CD4-positive, alpha-beta T cell treated with Interleukin-2 at 100 ng/mL for 4 hours (primary cell): ENCODE data around the gene PLCH2.
"Not testable (repeated sequence)": the region's sequence is repeated elsewhere in the genome, so short reads cannot be mapped to it uniquely, and the experiment has no call there.

ENCODE experiments used
- DNase-seq: peaks from one replicate; pipeline ENCODE4 v3.0.0-alpha.2; 2020; ENCODE audit warnings: low spot score

The PLCH2 gene

GRCh38 chr1:2443277-2444137 lies 32.6 kb upstream of the PLCH2 start:
- peak; percentile 13 for DNase-seq

DNA sequence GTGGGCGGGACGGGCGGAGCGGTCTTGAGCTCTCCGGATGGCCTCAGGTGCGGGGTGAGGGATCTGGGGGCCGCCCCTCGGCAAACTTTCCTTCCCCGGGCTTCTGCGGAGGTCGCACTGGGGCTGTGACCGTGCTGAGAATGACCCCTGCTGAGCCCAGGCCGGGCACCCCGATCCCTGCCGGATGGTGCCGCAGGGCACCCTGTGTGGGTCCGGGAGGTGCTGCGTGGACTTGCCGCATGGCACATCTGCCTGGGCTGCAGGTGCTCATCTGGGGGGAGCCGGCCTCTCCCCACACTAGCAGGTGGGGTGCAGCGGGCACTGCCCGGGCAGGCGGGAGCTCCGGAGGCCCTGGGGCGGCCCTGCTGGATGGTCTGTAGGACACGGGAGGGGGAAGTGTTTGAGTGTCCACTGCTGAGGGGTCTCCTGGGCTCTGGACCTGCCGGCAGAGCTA lies 31.9 kb upstream of the PLCH2 start:
- DNase-seq = no peak

GRCh38 chr1:2445162-2445822 lies 30.8 kb upstream of the PLCH2 start:
- DNase-seq = no peak

DNA sequence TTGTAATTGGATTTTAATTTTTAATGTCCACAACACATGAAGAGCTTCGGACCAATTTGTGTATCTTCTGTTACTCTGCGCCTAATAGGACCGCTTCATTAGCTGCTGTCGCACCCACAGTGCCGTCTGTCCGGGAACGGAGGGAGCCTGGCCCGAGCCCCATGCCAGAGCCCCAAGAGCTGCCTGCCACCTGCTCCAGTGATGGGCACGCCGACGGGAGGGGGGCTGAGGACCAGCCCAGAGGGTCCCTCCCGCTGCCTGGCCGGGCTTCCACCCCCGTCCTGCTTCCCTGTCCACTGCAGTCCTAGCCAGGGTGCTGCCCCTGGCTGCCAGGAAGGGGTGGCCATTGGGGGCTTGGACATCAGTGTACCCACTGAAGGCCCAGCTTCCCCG lies 30.3 kb upstream of the PLCH2 start:
- no peak for DNase-seq

DNA sequence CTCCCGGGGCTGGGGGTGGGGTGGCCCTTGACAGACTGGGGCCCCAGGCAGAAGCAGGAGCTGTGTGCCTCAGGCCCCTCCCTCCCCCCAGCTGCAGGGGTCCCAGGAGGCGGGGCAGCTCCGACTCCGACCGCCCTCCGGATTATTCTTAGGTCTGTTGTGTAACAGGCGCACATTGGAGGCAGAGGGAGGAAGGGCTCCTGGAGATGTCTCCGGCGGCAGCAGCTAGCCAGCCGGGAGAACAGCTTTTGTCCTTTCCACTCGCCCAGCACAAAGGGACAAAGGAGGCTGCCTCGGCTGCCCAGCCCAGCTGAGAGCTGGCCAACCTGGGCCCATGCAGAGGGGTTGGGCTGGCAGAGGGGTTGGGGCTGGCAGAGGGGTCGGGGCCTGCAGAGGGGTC lies 29.7 kb upstream of the PLCH2 start:
- no peak for DNase-seq

DNA sequence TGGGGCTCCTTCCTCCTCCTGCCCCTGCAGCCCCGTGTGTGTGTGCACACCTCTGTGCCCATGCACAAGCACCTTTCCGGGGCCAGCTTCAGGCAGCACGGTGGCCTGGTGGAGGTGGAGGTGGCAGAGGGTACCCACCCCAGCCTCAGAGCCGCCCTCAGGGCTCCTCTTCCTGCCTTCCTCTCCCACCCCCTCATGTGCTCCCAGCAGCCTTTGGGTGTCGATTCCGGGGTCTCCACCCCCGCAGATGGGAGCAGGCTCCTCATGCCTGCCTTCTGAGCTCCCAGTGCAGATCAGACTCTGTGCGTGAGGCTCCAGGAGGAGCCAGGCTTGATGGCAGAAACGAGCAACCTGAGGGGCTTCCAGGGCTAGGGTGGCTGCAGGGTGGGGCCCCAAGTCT lies 29.2 kb upstream of the PLCH2 start:
- DNase-seq = no peak

DNA sequence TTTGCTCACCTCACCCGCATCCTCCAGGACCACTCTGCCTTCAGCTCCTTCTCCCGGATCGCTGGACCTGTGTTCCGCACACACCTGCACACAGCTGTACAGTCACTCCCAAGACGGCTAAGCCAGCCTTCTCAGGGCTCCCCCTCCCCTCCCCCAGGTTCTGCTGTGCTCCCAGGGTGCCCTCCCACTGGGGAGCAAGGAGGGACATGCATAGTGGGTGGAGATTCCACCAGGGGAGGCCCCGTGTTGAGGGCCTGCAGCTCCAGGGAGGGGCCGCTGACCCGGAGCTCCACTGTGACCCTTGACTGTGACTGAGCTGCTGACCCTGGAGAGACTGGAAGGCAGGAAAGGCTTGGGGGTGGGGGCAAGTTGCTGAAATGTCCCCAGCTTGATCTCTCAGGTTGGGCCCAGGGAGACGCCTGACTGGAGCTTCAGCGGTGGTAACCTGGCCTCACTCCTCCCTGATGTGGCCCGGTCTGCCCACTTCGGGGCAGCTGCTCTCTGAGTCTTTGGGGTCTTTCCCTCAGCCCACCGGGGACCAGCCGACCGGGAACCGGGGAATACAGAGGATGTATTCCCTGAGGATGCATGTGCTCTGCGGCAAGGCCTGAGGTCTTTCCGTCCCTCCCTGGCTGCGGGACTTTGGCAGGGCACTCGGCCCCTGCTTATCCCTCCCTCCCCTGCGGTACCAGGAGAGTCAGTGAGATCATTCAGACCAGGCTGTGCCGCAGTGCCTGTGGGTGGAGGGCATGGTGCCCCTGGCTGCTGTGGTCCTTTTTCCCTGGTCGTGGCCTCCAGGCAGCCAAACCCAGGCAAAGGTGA lies 28.6 kb upstream of the PLCH2 start:
- no peak for DNase-seq

- DNase-seq = no peak
Observed at GRCh38 chr1:2448098-2448445, 28.0 kb upstream of the PLCH2 start.

DNA sequence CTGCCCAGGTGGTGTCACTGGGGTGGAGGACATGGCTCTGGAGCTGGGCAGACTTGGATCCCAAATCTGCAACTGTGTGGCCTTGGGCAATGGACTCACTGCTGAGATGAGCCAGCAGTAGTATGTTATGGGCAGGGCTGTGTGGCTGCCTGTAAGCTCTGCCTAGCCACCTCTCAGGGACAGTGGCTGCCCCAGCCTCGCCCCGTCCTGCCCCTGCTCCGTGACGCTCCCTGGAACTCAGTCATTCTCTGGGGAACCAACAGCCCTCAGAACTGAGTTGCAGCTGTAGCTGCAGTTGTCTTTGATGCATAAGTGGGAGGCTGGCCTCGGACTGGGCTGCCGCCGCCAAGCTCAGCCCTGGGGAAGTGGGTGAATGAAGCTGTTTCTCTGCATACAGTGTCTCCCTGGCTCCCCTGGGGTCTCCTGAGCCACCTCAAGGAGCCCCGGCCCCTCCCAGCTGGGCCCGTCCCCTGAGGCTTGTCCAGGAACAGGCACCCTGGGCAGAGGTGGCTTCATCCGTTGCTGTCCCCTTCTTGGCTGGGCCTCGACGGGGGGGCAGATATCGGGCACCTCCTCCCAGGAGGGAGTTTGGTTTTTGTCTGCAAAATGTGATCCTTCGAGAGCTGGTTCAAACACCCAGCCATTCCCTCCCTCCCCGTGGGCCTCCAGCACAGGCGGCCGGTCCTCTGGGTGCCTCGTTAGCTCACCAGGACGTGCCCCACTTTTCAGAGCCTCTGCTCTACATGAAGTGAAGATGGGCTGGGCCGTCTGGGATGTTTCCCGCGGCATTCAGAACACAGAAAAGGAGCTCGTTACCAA lies 26.2 kb upstream of the PLCH2 start:
- DNase-seq = no peak

- no peak for DNase-seq
Observed at GRCh38 chr1:2451741-2452140, 24.3 kb upstream of the PLCH2 start.

GRCh38 chr1:2452201-2452931 lies 23.7 kb upstream of the PLCH2 start:
- no peak for DNase-seq

DNA sequence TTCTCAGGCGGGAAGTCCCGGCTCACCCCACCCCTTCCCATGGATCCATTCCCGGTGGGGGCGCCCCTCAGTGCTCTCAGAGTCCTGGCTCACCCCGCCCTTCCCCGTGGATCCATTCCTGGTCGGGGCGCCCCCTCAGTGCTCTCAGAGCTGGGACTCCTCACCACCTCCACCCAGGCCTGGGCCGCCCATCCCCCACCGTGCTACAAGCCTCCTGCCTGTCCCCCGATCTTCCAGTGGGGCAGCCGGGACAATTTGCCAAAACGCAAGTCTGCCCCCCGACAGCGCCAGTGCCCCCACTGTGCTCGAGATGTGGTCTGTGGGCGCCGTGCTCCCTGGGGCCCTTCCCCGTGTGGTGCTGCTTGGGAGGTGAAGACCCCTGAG lies 23.2 kb upstream of the PLCH2 start:
- DNase-seq = no peak

DNA sequence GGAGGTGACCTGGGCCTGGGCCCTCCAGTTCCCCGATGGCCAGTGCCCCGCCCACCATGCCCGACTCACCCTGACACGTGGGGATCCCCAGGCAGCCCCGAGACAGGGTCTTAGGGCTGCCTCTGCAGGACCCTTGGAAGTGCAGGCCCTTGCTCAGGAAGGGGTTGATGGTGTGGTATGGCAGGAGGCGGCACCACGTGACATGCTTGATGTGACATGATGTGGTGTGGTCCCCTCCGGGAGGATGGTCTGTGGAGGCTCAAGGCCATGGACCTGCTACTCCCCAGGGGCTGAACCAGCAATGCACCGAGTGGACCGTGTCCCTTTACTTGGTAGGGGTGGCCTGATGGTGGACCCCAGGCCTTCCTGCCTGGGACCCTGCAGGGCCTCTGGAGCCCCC lies 21.9 kb upstream of the PLCH2 start:
- DNase-seq = no peak

GRCh38 chr1:2455757-2456156 lies 20.3 kb upstream of the PLCH2 start:
- DNase-seq = no peak

DNA sequence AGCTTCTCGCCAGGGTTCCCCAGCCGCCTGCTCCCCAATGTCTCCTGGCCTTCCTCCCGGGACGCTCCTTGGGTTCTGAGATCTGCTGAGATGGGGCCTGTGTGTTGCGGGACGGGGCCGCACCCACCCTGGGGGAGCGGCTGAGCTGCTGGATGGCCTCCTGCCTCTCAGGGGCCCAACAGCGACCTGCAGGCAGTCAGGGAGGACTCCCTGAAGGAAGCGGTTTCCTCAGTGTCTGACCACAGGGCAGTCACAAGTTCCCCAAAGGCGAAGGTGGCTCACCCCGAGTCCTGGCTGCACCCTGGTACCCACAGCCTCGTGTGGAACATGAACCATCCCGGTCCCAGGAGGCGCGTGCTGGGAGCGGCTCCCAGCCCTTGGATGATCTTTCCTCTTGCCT lies 18.6 kb upstream of the PLCH2 start:
- no peak for DNase-seq

DNA sequence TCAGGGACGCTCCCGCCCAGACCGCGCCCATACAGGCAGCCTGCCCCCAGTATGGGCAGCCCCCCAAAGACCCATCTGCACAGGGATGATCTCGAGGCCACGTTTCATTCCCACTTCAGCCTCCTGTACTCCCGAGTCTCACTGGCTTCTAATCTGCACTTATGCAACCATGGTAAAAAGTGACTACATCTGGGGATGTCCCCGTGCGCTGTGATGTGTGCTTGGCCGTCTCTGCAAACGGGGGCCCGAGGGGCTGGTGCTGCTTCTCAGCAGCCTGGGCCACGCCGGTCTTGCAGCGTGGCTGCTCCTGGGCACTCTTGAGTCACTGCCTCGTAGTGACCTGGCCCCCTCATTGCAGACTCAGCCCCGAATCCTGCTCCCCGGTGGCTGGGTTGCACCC lies 17.4 kb upstream of the PLCH2 start:
- DNase-seq = no peak

GRCh38 chr1:2459102-2459753 lies 16.9 kb upstream of the PLCH2 start:
- not testable (repeated sequence) for DNase-seq

DNA sequence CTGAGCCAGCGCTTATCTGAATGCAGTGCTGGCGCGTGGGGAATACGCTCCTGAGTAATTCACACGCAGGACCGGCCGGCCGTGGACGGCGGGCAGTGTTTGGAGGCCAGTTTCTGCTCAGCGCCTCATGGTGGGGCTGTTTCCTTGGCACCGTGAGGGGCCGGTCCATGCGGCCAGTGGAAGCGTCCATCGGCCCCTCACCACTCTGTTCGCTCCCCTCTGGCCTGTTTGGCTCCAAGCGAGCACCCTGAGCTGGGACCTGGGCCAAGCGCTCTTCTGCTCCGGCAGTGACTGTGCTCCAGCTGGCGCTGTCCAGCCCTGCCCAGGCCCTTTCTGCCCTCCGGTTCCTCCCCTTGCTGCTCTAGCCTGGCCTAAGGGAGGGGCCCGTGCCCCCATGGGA lies 16.3 kb upstream of the PLCH2 start:
- no peak for DNase-seq

- DNase-seq = no peak
Observed at GRCh38 chr1:2460203-2460602, 15.9 kb upstream of the PLCH2 start.

DNA sequence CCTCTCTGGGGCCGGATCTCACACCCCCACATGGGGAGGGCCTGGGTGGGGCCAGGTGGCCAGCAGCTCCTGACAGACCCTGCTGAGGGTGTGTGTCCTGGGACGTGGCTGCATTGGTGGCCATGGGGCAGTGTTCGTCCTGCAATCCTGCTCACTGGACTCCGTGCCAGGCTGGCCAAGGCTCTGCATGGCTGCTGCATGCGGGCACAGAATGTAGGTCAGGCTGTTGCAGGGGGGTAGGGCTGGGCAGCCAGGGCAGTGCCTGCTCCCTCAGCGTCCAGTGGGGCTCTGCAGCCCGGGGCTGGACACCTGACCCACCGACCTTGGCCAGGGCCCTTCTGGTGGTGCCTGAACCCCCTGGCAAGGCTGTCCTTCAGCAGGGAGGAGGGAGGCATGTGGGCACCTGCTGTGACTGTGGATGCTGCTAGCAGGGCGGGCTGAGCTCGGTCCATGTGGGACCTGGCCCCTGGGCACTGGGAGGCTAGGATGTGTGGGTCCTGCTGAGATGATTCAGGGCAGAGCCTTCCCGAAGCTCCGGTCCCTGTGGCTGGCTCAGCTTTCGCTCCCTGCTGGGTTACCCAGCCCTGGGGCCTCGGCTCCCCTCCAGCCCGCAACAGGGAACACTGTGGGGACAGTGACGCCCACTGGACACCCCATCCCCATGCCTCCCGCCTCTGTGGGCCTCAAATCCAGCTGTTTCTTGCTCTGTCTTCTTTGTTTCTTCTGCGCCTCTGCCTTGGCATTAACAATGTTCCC lies 14.9 kb upstream of the PLCH2 start:
- DNase-seq = no peak
